ENCODE data around the gene SLC5A10.

GRCh38 chr17:18919963-18920362 lies 32.0 kb upstream of the SLC5A10 start:
- TF ChIP-seq POLR2A (IDR thresholded peaks at IDR 0.05) = no peak
- no peak for TF ChIP-seq CTCF (IDR thresholded peaks at IDR 0.05)
